Smooth muscle cell (in vitro differentiated cells): ENCODE results near the gene PHLDA2. TPM values are rescaled to one million over a fixed set of nuclear protein-coding genes. Genes with fewer than 3 reads are reported as not detected.

Experiments used
- DNase-seq: peaks from one replicate; lab custom pipeline; 2025; ENCODE audit not compliant: unreplicated experiment; lab: John Stamatoyannopoulos, UW
- H2AFZ ChIP-seq: fragments of 200-600 bp; sonication (generic); 2 replicates; pipeline ENCODE4 v1.6.0; 2016; ENCODE audit warnings: antibody characterized with exemption, low read depth, mild to moderate bottlenecking
- H3F3A ChIP-seq: fragments of 200-600 bp; sonication (generic); 2 replicates; pipeline ENCODE4 v1.6.0; 2017; ENCODE audit warnings: antibody characterized with exemption, low read depth
- H3K27ac ChIP-seq: fragments of 200-600 bp; sonication (generic); 2 replicates; pipeline ENCODE4 v1.5.1; 2016; ENCODE audit warnings: low read depth, mild to moderate bottlenecking
- H3K27me3 ChIP-seq: fragments of 200-600 bp; sonication (generic); 2 replicates; pipeline ENCODE4 v1.6.1; 2016; ENCODE audit warnings: low read depth, mild to moderate bottlenecking
- H3K36me3 ChIP-seq: fragments of 200-600 bp; sonication (generic); 2 replicates; pipeline ENCODE4 v1.5.1; 2016; ENCODE audit warnings: low read depth
- H3K4me1 ChIP-seq: fragments of 200-600 bp; sonication (generic); 2 replicates; pipeline ENCODE4 v1.5.1; 2016; ENCODE audit warnings: low read depth
- H3K4me2 ChIP-seq: fragments of 200-600 bp; sonication (generic); 2 replicates; pipeline ENCODE4 v1.6.0; 2016; ENCODE audit warnings: mild to moderate bottlenecking
- H3K4me3 ChIP-seq: fragments of 200-600 bp; sonication (generic); 2 replicates; pipeline ENCODE4 v1.5.1; 2016; ENCODE audit warnings: mild to moderate bottlenecking
- H3K79me2 ChIP-seq: fragments of 200-600 bp; sonication (generic); 2 replicates; pipeline ENCODE4 v1.6.0; 2016; ENCODE audit warnings: low read depth, mild to moderate bottlenecking
- H3K9ac ChIP-seq: fragments of 200-600 bp; sonication (generic); 2 replicates; pipeline ENCODE4 v1.6.0; 2016; ENCODE audit warnings: low read depth
- H3K9me3 ChIP-seq: fragments of 200-600 bp; sonication (generic); replicated peaks from 2 replicates; pipeline ENCODE4 v1.5.1; 2016; ENCODE audit warnings: low read depth
- H4K20me1 ChIP-seq: fragments of 200-600 bp; sonication (generic); 2 replicates; pipeline ENCODE4 v1.6.0; 2016; ENCODE audit warnings: low read depth
- WGBS: methylation state at CpG from one replicate; pipeline ENCODE4 v1.1.7; 2016; ENCODE audit warnings: low lambda C conversion rate; 5-methylcytosine and 5-hydroxymethylcytosine counted together
- polyA plus RNA-seq: library from polyadenylated mRNA; unstranded; fragments of >200 nt; fragmentation: Nextera tagmentation; extraction: Ambion mirVana; gene quantifications from 2 replicates; pipeline ENCODE4 v1.2.1, GENCODE V29; 2016
- total RNA-seq: library from RNA; depleted of rRNA; stranded (reverse); fragments of >200 nt; gene quantifications from 2 replicates; pipeline ENCODE4 v1.2.3, GENCODE V29; 2014
- TF ChIP-seq, protein P1 (sequence below): fragments of 200-600 bp; sonication (generic); IDR thresholded peaks from 2 replicates; pipeline ENCODE4 v1.5.1; 2017; ENCODE audit warnings: borderline replicate concordance, mild to moderate bottlenecking, antibody characterized with exemption; ENCODE audit not compliant: insufficient read depth, poor library complexity, severe bottlenecking

PHLDA2 gene
- total and polyA plus RNA-seq, 2 experiments from 2014 or later: 11.0 to 89.3 TPM

DNA sequence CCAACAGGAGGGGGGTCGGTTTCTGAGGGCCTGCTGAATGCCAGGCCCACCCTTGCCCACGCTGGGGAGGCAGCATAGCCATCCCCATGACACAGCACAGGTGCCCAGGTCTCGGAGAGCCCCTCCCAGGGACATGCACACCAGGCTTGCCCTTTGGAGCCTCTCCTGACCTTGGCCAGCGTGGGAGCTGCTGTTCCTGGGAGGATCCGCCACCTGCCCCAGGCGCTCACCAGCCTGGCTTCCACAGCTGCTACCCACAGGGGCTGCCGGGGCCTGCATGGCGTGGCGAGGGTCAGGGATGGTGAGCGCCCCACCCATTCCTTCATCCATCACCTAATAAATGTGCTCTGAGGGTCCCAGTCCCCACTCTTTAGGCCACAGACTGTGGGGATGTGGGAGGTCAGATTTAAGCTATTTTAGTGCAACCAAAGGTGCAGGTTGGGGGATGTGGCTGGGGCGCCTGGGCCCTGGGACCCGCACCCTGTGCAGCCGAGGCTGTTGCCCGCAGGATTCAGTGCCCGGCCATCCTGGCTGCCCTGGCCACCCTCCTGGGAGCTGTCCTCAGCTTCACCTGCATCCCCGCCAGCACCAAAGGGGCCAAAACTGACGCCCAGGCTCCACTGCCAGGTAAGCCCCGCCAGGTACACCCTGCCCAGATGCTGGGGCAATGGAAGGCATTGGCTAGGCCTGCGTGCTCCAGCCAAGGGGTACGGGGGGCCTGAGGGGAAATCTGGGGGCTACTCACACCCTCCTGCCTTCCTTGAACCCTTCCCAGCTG lies 12.9 kb downstream of the PHLDA2 start:
- Histone ChIP-seq H2AFZ (no peak overlapping the region), H3K4me1 (peaks cover 13% of the 10 kb centered on the region), H3K27me3 (no peaks in the 10 kb centered on the region), H3K36me3 (no peaks in the 10 kb centered on the region), H3K4me3 (no peak overlapping the region), H3K79me2 (no peaks in the 10 kb centered on the region), H3K9ac (no peak overlapping the region), H4K20me1 (no peaks in the 10 kb centered on the region), H3K27ac (no peak overlapping the region), H3F3A (no peaks in the 10 kb centered on the region), H3K9me3 (no peaks in the 10 kb centered on the region), H3K4me2 (no peak overlapping the region)
- no peak for DNase-seq
- 88% methylated on average over 20 of the region's 20 CpGs for WGBS
- TF ChIP-seq, protein P1, sequence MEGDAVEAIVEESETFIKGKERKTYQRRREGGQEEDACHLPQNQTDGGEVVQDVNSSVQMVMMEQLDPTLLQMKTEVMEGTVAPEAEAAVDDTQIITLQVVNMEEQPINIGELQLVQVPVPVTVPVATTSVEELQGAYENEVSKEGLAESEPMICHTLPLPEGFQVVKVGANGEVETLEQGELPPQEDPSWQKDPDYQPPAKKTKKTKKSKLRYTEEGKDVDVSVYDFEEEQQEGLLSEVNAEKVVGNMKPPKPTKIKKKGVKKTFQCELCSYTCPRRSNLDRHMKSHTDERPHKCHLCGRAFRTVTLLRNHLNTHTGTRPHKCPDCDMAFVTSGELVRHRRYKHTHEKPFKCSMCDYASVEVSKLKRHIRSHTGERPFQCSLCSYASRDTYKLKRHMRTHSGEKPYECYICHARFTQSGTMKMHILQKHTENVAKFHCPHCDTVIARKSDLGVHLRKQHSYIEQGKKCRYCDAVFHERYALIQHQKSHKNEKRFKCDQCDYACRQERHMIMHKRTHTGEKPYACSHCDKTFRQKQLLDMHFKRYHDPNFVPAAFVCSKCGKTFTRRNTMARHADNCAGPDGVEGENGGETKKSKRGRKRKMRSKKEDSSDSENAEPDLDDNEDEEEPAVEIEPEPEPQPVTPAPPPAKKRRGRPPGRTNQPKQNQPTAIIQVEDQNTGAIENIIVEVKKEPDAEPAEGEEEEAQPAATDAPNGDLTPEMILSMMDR: no peak

DNA sequence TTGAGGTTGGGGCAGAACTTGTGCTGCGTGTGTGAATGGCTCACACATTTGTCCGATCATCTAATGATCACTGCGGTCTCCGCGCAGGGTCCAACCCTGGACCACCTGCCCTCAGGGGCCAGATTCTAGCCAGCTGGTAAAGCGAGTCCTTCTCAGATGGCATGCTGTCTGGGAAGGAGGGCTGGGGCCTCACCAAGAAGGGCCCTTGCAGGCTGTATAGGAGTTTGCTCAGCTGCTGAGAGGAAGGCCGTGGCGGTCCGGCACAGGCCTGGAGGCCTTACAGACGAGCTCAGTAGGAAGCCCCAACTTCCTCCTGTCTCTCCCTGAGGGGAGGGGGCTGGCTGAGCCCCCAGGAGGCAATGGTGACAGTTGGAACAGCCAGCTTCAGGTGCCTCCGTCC lies 13.7 kb downstream of the PHLDA2 start:
- no peaks in the 10 kb centered on the region for H3K27me3 ChIP-seq
- H3F3A ChIP-seq: no peaks in the 10 kb centered on the region
- no peak overlapping the region for H3K4me2 ChIP-seq
- H3K9me3 ChIP-seq: no peaks in the 10 kb centered on the region
- no peaks in the 10 kb centered on the region for H4K20me1 ChIP-seq
- no peaks in the 10 kb centered on the region for H3K36me3 ChIP-seq
- H2AFZ ChIP-seq: no peak overlapping the region
- WGBS: 95% methylated on average over 11 of the region's 11 CpGs
- H3K9ac ChIP-seq: no peak overlapping the region
- no peak overlapping the region for H3K27ac ChIP-seq
- H3K4me1 ChIP-seq: peaks cover 13% of the 10 kb centered on the region
- DNase-seq: no peak
- TF ChIP-seq, protein P1: no peak
- no peak overlapping the region for H3K4me3 ChIP-seq
- H3K79me2 ChIP-seq: no peaks in the 10 kb centered on the region

DNA sequence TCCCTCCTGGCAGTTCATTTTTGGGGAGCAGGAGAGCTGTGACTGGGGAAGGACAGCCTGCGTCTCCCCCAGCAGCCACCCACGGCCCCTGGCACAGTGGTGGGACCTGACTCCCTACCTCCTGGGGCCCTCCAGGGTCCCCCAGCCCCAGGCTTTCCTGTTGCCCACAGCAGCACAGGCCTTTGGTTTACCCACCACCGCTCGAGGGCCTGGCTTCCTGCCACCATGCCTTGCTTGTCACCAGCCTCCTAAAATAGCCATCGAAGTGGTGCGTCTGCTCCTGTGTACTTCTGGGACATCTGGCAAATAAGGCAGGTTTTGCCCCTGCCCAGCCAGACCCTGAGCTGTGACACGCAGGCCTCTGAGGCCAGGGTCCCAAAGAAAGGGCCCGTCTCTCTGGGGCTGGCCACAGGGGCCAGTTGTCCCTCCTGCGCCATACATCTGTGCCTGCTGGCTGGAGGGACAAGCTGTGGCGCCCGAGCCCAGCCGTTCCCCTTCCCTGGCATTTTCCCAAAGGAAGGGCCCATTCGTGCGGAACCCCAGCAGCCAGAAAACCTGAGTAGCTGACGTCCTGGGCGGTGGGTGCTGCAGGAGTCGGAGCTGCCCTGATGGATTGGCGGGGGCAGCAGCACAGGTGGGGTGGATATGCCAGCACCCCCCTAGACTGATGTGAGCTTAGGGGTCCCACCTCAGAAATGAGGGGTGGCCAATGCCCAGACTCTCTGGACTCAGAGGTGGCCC lies 14.6 kb downstream of the PHLDA2 start:
- H3K36me3 ChIP-seq: no peaks in the 10 kb centered on the region
- no peaks in the 10 kb centered on the region for H3F3A ChIP-seq
- H3K4me2 ChIP-seq: no peak overlapping the region
- DNase-seq: no peak
- no peak overlapping the region for H3K9ac ChIP-seq
- H2AFZ ChIP-seq: no peak overlapping the region
- WGBS: 94% methylated on average over 18 of the region's 18 CpGs
- H3K27me3 ChIP-seq: no peaks in the 10 kb centered on the region
- no peaks in the 10 kb centered on the region for H4K20me1 ChIP-seq
- H3K27ac ChIP-seq: no peak overlapping the region
- no peaks in the 10 kb centered on the region for H3K9me3 ChIP-seq
- TF ChIP-seq, protein P1: no peak
- H3K79me2 ChIP-seq: no peaks in the 10 kb centered on the region
- no peak overlapping the region for H3K4me3 ChIP-seq
- peaks cover 13% of the 10 kb centered on the region for H3K4me1 ChIP-seq
